Activated CD8-positive, alpha-beta memory T cell treated with anti-CD3 and anti-CD28 coated beads, Interleukin-2, amount 10 ng/mL, durations not matched to agents 7 days and 5 days (primary cell): ENCODE data around the gene RILP. TPM values are rescaled to one million over a fixed set of nuclear protein-coding genes. Genes with fewer than 3 reads are reported as not detected.

Source experiments
- total RNA-seq, 2 experiments: library from RNA; stranded (reverse); gene quantifications; one replicate each; pipeline ENCODE4 v1.2.3, GENCODE V29; 2021

RILP gene
- total RNA-seq, 2 experiments from 2014 or later, result 4.8 to 6.9 TPM

Other genes with a start within 250 kb of the RILP start
- gene YWHAE, start 249.6 kb downstream of the RILP start, total RNA-seq, result 100 to 1,000 TPM; 341 to 452 TPM
- gene CRK, start 193.6 kb downstream of the RILP start, total RNA-seq, result 10 to 100 TPM; 18.3 to 20.7 TPM
- gene MYO1C, start 157.2 kb downstream of the RILP start, total RNA-seq, result 10 to 100 TPM; 50.6 to 58.4 TPM
- 10 to 100 TPM; 40.6 to 43.4 TPM for gene INPP5K, start 133.3 kb downstream of the RILP start, total RNA-seq
- gene PITPNA, start 87.1 kb downstream of the RILP start, total RNA-seq, result 10 to 100 TPM; 42.1 to 69.1 TPM
- gene SLC43A2, start 21.0 kb downstream of the RILP start, total RNA-seq, result 1 to 10 TPM in 1 of 2 experiments, under 1 TPM in 1; 0.55 to 1.3 TPM
- gene SCARF1, start 4.1 kb downstream of the RILP start, total RNA-seq, result 1 to 10 TPM in 1 of 2 experiments, under 1 TPM in 1; 0.70 to 2.0 TPM
- 100 to 1,000 TPM; 324 to 358 TPM for gene PRPF8, start 35.0 kb upstream of the RILP start, total RNA-seq
- gene TLCD2, start 60.5 kb upstream of the RILP start, total RNA-seq, result under 1 TPM; 0.20 to 0.28 TPM
- 10 to 100 TPM; 28.7 to 32.1 TPM for gene WDR81, start 74.8 kb upstream of the RILP start, total RNA-seq
- under 1 TPM; 0.18 to 0.19 TPM for gene SERPINF2, start 93.0 kb upstream of the RILP start, total RNA-seq
- gene SERPINF1, start 112.2 kb upstream of the RILP start, total RNA-seq, result 1 to 10 TPM in 1 of 2 experiments, under 1 TPM in 1; 0.93 to 1.1 TPM
- gene SMYD4, start 180.0 kb upstream of the RILP start, total RNA-seq, result 10 to 100 TPM; 34.7 to 45.4 TPM
- gene RPA1, start 180.1 kb upstream of the RILP start, total RNA-seq, result 100 to 1,000 TPM; 196 to 249 TPM